Suprapubic skin (tissue), 4 donors: Measurements from ENCODE around the gene WDR86. TPM values are rescaled to one million over a fixed set of nuclear protein-coding genes. Genes with fewer than 3 reads are reported as not detected.

Source experiments
- DNase-seq, 2 donors: peaks; one replicate each; pipeline ENCODE4 v3.0.0-alpha.2; 2019; ENCODE audit warnings: low spot score in 2 of 2
- H3K27ac ChIP-seq: fragments of 200-600 bp; sonication (generic); one replicate; pipeline ENCODE4 v1.5.1; 2019
- H3K27me3 ChIP-seq: fragments of 200-600 bp; sonication (generic); one replicate; pipeline ENCODE4 v1.5.1; 2019
- H3K36me3 ChIP-seq: fragments of 200-600 bp; sonication (generic); one replicate; pipeline ENCODE4 v1.5.1; 2019
- H3K4me1 ChIP-seq: fragments of 200-600 bp; sonication (generic); one replicate; pipeline ENCODE4 v1.5.1; 2019
- H3K4me3 ChIP-seq: fragments of 200-600 bp; sonication (generic); one replicate; pipeline ENCODE4 v1.5.1; 2019; ENCODE audit warnings: mild to moderate bottlenecking
- H3K9me3 ChIP-seq: fragments of 200-600 bp; sonication (generic); one replicate; pipeline ENCODE4 v1.5.1; 2019
- EP300 ChIP-seq: sonication (generic); formaldehyde crosslinking; IDR thresholded peaks from one replicate; pipeline ENCODE4 v1.6.1; 2017; ENCODE audit warnings: antibody characterized with exemption
- POLR2A ChIP-seq, 2 donors: fragments of 450-650 bp; IDR thresholded peaks; one replicate each; pipeline ENCODE4 v1.6.1; 2017; ENCODE audit warnings: antibody characterized with exemption in 2 of 2, mild to moderate bottlenecking in 2 of 2, moderate library complexity in 2 of 2
- POLR2AphosphoS5 ChIP-seq, 3 donors: sonication (generic); formaldehyde crosslinking; IDR thresholded peaks; one replicate each; pipeline ENCODE4 v1.6.1; 2017; ENCODE audit warnings: antibody characterized with exemption in 3 of 3
- WGBS: methylation state at CpG from one replicate; pipeline ENCODE4 v1.1.5; 2018; 5-methylcytosine and 5-hydroxymethylcytosine counted together
- total RNA-seq, 4 donors: library from RNA; depleted of rRNA; stranded (reverse); fragments of >200 nt; gene quantifications; one replicate each; pipeline ENCODE4 v1.1.0, GENCODE V29; 2016
- TF ChIP-seq, protein P1 (sequence below), 2 donors: fragments of 200-600 bp in 1 of 2; fragments of 450-650 bp in 1 of 2; sonication (generic) in 1 of 2; IDR thresholded peaks; one replicate each; pipeline ENCODE4 v1.5.1; 2016 to 2019; ENCODE audit warnings: antibody characterized with exemption in 2 of 2, mild to moderate bottlenecking in 1 of 2, moderate library complexity in 1 of 2

WDR86 gene
- total RNA-seq, 4 donors from 2014 or later, result 0.81 to 2.8 (median 1.4) TPM; not detected in 1

DNA sequence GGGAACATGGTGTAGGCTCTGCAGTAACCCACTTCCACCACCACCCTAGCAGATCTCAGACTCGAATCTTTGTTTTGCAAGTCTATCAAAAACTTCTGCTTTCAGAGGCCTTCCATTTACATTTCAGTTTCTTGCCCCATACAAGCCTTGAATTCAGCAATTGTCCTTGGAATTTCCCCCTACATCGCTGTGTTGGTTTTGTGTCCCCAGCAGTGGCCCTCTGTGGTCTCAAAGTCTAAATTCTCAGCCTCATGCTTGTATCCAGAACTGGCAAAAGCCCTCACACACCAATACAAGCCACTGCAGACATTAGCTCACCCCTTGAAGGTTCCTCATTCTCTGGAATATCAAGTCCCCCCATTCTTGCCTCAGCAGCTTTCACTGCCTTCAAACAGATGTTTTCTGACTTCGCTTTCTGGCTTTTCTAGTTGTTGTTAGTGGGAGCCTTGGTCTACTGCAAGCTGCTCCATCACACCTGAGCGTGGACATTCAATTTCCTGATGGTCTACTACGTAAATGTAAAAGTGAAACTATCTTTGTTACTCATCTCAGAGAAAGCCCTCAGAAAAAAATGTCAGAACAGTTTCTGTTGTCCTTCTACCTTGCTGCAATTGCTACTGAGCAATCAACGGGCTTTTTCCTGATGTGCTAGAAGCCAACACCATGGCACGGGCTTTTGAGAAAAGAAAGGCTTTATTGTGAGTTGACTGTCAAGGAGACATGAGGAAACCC lies 70.0 kb downstream of the WDR86 start:
- Histone ChIP-seq H3K27ac (no peak overlapping the region), H3K36me3 (no peaks in the 10 kb centered on the region), H3K4me1 (peaks cover 17% of the 10 kb centered on the region), H3K27me3 (no peaks in the 10 kb centered on the region), H3K4me3 (no peak overlapping the region), H3K9me3 (no peaks in the 10 kb centered on the region)
- DNase-seq, result no peak
- TF ChIP-seq POLR2A (IDR thresholded peaks at IDR 0.05) (no peak), EP300 (no peak), POLR2AphosphoS5 (IDR thresholded peaks at IDR 0.05) (no peak)
- TF ChIP-seq, protein P1, sequence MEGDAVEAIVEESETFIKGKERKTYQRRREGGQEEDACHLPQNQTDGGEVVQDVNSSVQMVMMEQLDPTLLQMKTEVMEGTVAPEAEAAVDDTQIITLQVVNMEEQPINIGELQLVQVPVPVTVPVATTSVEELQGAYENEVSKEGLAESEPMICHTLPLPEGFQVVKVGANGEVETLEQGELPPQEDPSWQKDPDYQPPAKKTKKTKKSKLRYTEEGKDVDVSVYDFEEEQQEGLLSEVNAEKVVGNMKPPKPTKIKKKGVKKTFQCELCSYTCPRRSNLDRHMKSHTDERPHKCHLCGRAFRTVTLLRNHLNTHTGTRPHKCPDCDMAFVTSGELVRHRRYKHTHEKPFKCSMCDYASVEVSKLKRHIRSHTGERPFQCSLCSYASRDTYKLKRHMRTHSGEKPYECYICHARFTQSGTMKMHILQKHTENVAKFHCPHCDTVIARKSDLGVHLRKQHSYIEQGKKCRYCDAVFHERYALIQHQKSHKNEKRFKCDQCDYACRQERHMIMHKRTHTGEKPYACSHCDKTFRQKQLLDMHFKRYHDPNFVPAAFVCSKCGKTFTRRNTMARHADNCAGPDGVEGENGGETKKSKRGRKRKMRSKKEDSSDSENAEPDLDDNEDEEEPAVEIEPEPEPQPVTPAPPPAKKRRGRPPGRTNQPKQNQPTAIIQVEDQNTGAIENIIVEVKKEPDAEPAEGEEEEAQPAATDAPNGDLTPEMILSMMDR (IDR thresholded peaks at IDR 0.05), result no peak
- WGBS, result 76% methylated on average over 7 of the region's 7 CpGs

DNA sequence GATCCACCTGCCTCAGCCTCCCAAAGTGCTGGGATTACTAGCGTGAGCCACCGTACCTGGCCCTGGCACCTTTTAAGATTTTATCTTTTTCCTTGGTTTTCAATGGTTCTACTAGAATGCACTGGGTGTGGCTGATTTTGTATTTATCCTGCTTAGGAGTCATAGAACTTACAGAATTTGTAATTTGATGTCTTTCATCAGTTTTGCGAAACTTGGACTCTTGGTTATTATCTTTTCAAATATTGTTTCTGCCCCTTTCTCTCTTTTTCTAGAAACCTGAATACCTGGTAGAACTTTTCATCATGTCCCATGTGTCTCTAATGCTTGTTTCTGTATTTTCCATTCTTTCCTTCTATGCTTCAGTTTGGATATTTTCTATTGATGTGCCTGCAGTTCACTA lies 71.0 kb downstream of the WDR86 start:
- peaks cover 17% of the 10 kb centered on the region for H3K4me1 ChIP-seq
- TF ChIP-seq POLR2AphosphoS5 (IDR thresholded peaks at IDR 0.05), result no peak
- TF ChIP-seq, protein P1 (IDR thresholded peaks at IDR 0.05), result no peak
- no peak for TF ChIP-seq POLR2A (IDR thresholded peaks at IDR 0.05)
- no peak for TF ChIP-seq EP300
- 90% methylated on average over 3 of the region's 3 CpGs for WGBS

DNA sequence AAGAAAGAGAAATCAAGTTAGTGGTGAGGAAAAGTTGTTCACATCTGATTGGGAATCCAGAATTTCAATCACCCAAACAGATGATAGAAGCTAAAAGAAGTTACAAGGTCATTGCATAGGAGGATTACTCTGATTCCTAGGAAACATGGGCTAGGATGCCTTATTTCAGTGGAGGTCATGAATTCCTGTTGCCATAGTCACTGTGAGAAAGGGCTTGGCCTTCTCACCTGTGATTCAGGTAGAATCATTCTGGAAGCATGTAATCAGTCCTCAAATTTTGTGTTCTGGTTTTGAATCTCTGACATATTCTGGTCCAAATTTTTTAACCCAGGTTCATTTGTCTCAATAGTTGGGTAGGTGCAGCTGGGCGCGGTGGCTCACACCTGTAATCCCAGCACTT lies 72.5 kb downstream of the WDR86 start:
- Histone ChIP-seq H3K4me3 (no peak overlapping the region), H3K4me1 (peaks cover 5% of the 10 kb centered on the region), H3K27ac (no peak overlapping the region), H3K9me3 (no peaks in the 10 kb centered on the region), H3K27me3 (no peaks in the 10 kb centered on the region), H3K36me3 (no peaks in the 10 kb centered on the region)
- TF ChIP-seq EP300 (no peak), POLR2A (IDR thresholded peaks at IDR 0.05) (no peak), POLR2AphosphoS5 (IDR thresholded peaks at IDR 0.05) (no peak)
- TF ChIP-seq, protein P1 (IDR thresholded peaks at IDR 0.05), result no peak
- 84% methylated on average over 2 of the region's 2 CpGs for WGBS
- DNase-seq, result no peak

More for the DNA sequence above, 71.0 kb downstream of the WDR86 start:
- DNase-seq, result no peak
- Histone ChIP-seq H3K9me3 (no peaks in the 10 kb centered on the region), H3K4me3 (no peak overlapping the region), H3K27ac (no peak overlapping the region), H3K36me3 (no peaks in the 10 kb centered on the region), H3K27me3 (no peaks in the 10 kb centered on the region)

DNA sequence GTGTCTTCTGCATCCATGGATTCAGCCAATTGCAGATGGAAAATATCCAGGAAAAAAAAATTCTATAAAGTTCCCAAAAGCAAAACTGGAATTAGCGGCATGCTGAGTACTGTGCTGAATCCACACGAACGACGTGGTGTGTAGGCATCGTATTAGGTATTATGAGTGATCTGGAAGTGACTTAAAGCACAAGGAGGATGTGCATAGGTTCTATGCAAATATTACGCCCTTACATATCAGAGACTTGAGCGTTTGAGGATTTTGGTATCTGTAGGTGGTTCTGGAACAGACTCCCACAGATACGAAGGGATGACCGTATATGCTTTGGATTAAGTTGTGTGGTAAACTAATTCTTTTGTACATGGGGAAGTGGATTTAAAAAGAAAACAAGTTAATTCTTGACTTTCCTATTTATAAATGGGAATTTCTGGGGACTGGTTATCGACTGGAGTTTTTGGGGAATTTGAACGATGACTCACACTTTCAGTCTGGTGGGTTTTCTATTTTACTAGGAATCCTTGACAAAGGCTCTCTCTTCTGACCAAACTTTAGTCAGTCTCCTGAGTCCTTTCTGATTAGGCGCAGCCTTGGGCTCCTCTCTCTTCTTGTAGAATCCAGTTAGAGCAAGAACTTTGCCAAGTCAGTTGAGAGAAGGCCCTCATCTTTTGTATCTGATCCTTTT lies 73.7 kb downstream of the WDR86 start:
- TF ChIP-seq POLR2A (IDR thresholded peaks at IDR 0.05) (no peak), EP300 (no peak), POLR2AphosphoS5 (IDR thresholded peaks at IDR 0.05) (no peak)
- TF ChIP-seq, protein P1 (IDR thresholded peaks at IDR 0.05), result no peak
- 64% methylated on average over 12 of the region's 12 CpGs for WGBS
- Histone ChIP-seq H3K27me3 (no peaks in the 10 kb centered on the region), H3K36me3 (no peaks in the 10 kb centered on the region), H3K4me1 (peaks cover 2% of the 10 kb centered on the region), H3K4me3 (no peak overlapping the region), H3K27ac (no peak overlapping the region), H3K9me3 (no peaks in the 10 kb centered on the region)
- no peak for DNase-seq

DNA sequence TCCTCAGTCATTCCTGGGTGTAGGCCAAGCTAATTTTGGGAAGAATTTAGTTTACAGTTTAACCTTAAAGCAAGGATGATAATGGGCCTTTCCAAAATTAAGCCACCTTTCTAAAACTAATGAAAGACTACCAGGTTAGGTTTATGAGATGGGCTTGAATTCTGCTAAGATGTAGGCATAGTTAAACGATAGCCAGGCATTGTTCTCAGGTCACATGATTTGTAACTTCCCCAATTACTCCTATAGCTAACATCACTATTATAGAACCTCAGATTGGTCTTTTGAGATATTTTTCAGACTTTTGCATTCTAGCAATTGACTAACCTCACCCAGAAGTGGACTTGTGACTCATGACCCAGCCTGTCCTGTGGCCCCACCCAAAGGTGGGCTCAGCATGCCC lies 75.2 kb downstream of the WDR86 start:
- no peaks in the 10 kb centered on the region for H3K4me1 ChIP-seq
- TF ChIP-seq POLR2A (IDR thresholded peaks at IDR 0.05) (no peak), EP300 (no peak), POLR2AphosphoS5 (IDR thresholded peaks at IDR 0.05) (no peak)
- TF ChIP-seq, protein P1 (IDR thresholded peaks at IDR 0.05), result no peak
- WGBS, result 58% methylated on average over 1 of the region's 1 CpG
- no peak overlapping the region for H3K27ac ChIP-seq
- H3K36me3 ChIP-seq, result no peaks in the 10 kb centered on the region
- DNase-seq, result no peak
- H3K9me3 ChIP-seq, result no peaks in the 10 kb centered on the region
- H3K4me3 ChIP-seq, result no peak overlapping the region
- H3K27me3 ChIP-seq, result no peaks in the 10 kb centered on the region
